NCI-H82 treated with DMSO at 0.1 percent for 48 hours (cell line): ENCODE data around the gene ORC4.

Source experiments
- DNase-seq: peaks from one replicate; lab custom pipeline; 2025; ENCODE audit not compliant: unreplicated experiment; lab: John Stamatoyannopoulos, UW

The ORC4 gene

GRCh38 chr2:147937744-147938349 is 82.7 kb downstream of the ORC4 start:
- no peak for DNase-seq

GRCh38 chr2:147934881-147935620 is 85.5 kb downstream of the ORC4 start:
- DNase-seq = no peak

GRCh38 chr2:147933931-147934330 is 86.6 kb downstream of the ORC4 start:
- DNase-seq = no peak

- DNase-seq = no peak
These were observed 93.4 kb downstream of the ORC4 start for GRCh38 chr2:147927053-147927588.

GRCh38 chr2:147925886-147926285 is 94.7 kb downstream of the ORC4 start:
- no peak for DNase-seq

GRCh38 chr2:147924647-147925046 is 95.9 kb downstream of the ORC4 start:
- no peak for DNase-seq

GRCh38 chr2:147923846-147924245 is 96.7 kb downstream of the ORC4 start:
- no peak for DNase-seq

GRCh38 chr2:147917161-147917560 is 103.4 kb downstream of the ORC4 start:
- DNase-seq = no peak

- DNase-seq = no peak
These were observed 103.8 kb downstream of the ORC4 start for GRCh38 chr2:147916723-147917122.

GRCh38 chr2:147916067-147916466 is 104.5 kb downstream of the ORC4 start:
- no peak for DNase-seq

- no peak for DNase-seq
These were observed 106.6 kb downstream of the ORC4 start for GRCh38 chr2:147913701-147914480.

GRCh38 chr2:147910990-147911473 is 109.5 kb downstream of the ORC4 start:
- peak; percentile 25 for DNase-seq

- no peak for DNase-seq
These were observed 111.4 kb downstream of the ORC4 start for GRCh38 chr2:147909178-147909577.

GRCh38 chr2:147904051-147904450 is 116.5 kb downstream of the ORC4 start:
- no peak for DNase-seq

- DNase-seq = no peak
These were observed 131.9 kb downstream of the ORC4 start for GRCh38 chr2:147888680-147889079.

GRCh38 chr2:147886136-147886535 is 134.4 kb downstream of the ORC4 start:
- no peak for DNase-seq

GRCh38 chr2:147884830-147885229 is 135.7 kb downstream of the ORC4 start:
- no peak for DNase-seq

GRCh38 chr2:147882631-147883030 is 137.9 kb downstream of the ORC4 start:
- no peak for DNase-seq
